Measurements from ENCODE around the gene KRT77.

DNA sequence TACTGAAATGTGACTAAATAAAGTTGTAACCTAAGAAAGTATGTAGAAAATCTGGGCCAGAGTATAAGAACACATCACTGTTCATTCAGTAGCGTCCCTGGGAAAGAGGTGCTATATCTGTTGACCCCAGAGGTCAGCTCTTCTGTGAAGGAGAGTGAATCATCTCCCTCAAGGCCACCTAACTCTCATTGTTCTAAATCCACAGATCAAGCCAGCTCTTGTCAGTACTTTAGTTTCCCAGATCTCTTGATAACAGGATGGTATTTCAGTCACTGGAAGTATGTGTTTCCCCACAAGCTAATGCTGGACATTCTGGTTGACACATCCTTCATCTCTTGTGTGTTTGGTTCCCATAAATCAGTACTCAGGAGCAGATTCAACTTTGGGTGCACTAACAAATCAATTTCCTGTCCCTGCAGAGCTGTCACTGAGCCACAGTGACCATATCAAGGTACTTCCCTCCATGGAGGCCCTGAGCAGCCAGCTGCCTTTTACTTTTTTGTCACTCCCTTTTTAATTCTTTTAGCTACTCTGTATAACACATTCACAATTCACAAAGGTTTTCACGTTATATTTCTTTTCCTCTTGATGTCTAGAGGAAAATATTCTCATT, 30.9 kb downstream of the KRT77 start:
- TF ChIP-seq EZH2phosphoT487 (IDR thresholded peaks at IDR 0.05; ENCODE audit: low read length) (no peak), CTCF (IDR thresholded peaks at IDR 0.05; ENCODE audit: low read length) (no peak)
